ENCODE results near the gene PHF23. TPM values are rescaled to one million over a fixed set of nuclear protein-coding genes. Genes with fewer than 3 reads are reported as not detected.

The PHF23 gene
- total RNA-seq, 1 experiment from 2014 or later, result 48.5 TPM

DNA sequence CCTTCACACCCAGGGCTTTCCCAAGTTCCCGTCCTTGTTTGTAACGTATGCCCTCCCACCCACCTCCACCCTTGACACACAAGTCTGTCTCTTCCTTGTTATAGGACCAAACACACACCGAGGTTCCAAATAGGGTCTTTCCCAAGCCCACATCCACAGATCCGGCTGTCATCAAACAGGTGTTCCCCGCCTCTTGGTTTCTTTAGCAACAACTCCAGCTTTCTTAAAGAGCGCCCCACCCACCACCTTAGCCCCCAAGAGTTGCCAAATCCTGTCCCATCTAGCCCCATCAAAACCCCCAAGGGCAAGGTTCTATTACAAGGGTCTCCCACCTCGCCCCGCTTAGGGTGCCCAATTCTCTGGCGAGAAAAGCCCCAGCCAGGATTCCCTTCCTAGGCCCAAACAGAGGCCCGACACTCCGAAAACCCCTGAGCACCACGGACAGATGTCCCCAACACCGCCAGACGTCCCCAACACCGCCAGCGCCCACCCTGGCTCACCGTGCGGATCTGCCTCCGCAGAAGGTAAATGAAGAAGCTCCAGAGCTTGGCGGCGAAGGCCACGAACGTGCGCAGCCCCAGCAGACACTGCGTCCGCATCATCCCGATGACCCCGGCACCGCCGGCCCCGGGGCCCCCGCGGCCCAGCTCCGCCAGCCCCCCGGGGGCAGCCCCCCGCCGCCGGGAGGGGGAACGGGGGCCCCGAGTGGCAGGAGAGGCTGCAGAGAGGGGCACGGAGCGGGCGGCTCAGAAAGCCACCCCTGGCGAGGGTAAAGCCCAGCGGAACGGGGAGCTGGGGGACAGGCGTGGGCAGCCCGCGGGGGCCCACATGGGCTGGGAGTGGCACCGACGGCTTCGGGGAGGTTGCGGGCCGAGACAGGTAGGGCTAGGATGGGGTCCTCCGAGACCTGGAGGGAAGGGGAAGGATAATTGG lies 11.7 kb upstream of the PHF23 start:
- Histone ChIP-seq H3K4me3 (replicated peaks in 1 of 2; ENCODE audit: low read depth in 1 of 2, low read length in 2 of 2) (peak overlapping the region; percentile 82 to 99), H3K9me3 (ENCODE audit: control insufficient read depth in 1 of 2, insufficient read depth in 1 of 2, low read depth in 1 of 2, low read length in 2 of 2) (no peaks in the 10 kb centered on the region), H3K27ac (ENCODE audit: low read depth, low read length) (peak overlapping the region; percentile 84), H3K9ac (ENCODE audit: low read length) (peak overlapping the region; percentile 99), H3K4me2 (ENCODE audit: low read length) (peak overlapping the region; percentile 89), H3K79me2 (ENCODE audit: insufficient read depth, low read length) (peaks cover 79% of the 10 kb centered on the region), H3K9me2 (ENCODE audit: insufficient read depth) (no peaks in the 10 kb centered on the region), H2AFZ (ENCODE audit: low read depth, low read length, poor library complexity, severe bottlenecking) (no peak overlapping the region), H3K36me3 (ENCODE audit: control insufficient read depth in 1 of 2, insufficient read depth in 2 of 2, low read length in 2 of 2) (peaks cover 13 to 15% of the 10 kb centered on the region in 2 experiments; a peak in 3 of 4 replicates), H3K4me1 (ENCODE audit: control insufficient read depth in 1 of 2, insufficient read depth in 2 of 2, low read length in 2 of 2) (peaks cover 13 to 25% of the 10 kb centered on the region in 2 experiments), H3K27me3 (ENCODE audit: insufficient read depth, low read length) (no peaks in the 10 kb centered on the region), H4K20me1 (ENCODE audit: insufficient read depth) (no peaks in the 10 kb centered on the region)
- TF ChIP-seq CBX3 (IDR thresholded peaks at IDR 0.05; ENCODE audit: low read depth), result no peak
- TF ChIP-seq TCF7L2 (IDR thresholded peaks at IDR 0.05; ENCODE audit: borderline replicate concordance, extremely low read depth, insufficient read depth, insufficient read length), result no peak
- no peak for TF ChIP-seq SP1 (IDR thresholded peaks at IDR 0.05; ENCODE audit: low read depth)
- TF ChIP-seq ZFX (IDR thresholded peaks at IDR 0.05), result peak; percentile 43
- CTCF ChIA-PET, result interaction anchor here (0.6 to 1.0 kb wide), 3 partner anchors 9 to 205 kb away, joined by 3 to 5 read pairs (median 4); partner anchors contain the start of gene GABARAP
- intact Hi-C loops (cut with micrococcal nuclease), result loop anchor here (5.0 kb wide), 1 partner anchor 56 kb away; the partner anchor contains the start of gene EIF5A
- DNase-seq (ENCODE audit: low read depth, low spot score), result no peak
- ATAC-seq, result peak; percentile 4
- POLR2A ChIA-PET, result interaction anchor here (1.0 to 2.0 kb wide), 3 partner anchors 9 to 17 kb away, joined by 3 to 7 read pairs (median 5); partner anchors contain the start of genes DVL2 and GABARAP
- BruUV-seq (replicated peaks), result no TSS peak
- RAD21 ChIA-PET (ENCODE audit: low non-redundant PET in 1 of 2, low total read pairs in 2 of 2, uncharacterized antibody in 2 of 2, unreplicated experiment in 2 of 2), result no interaction called here

DNA sequence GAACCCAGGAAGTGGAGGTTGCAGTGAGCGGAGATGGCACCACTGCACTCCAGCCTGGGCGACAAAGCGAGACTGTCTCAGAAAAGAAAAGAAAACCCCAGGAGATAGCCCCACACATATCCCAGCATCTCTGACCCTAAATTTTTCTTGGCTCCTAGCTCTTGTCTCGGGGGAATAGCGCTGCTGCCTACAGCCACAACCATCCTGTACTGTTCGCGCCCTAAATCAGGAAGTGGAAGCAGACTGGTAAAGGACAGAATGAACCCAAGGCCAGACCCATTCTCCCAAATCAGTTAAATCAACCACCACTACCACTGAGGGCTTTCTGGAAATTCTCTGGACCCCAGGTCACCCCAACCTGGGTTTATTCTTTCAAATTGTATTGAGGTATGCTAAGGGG lies 10.6 kb upstream of the PHF23 start:
- intact Hi-C loops (cut with micrococcal nuclease), result loop anchor here (5.0 kb wide), 1 partner anchor 57 kb away; the partner anchor contains the start of gene EIF5A
- ChIA-PET CTCF (no interaction called here), POLR2A (no interaction called here), RAD21 (ENCODE audit: low non-redundant PET in 1 of 2, low total read pairs in 2 of 2, uncharacterized antibody in 2 of 2, unreplicated experiment in 2 of 2) (no interaction called here)
- Histone ChIP-seq H3K4me1 (ENCODE audit: control insufficient read depth in 1 of 2, insufficient read depth in 2 of 2, low read length in 2 of 2) (peaks cover 13 to 25% of the 10 kb centered on the region in 2 experiments), H3K4me2 (ENCODE audit: low read length) (peak overlapping the region; percentile 89), H3K27me3 (ENCODE audit: insufficient read depth, low read length) (no peaks in the 10 kb centered on the region), H3K27ac (ENCODE audit: low read depth, low read length) (peak overlapping the region; percentile 84; the same call in 1 of the 2 replicates), H3K9me3 (ENCODE audit: control insufficient read depth in 1 of 2, insufficient read depth in 1 of 2, low read depth in 1 of 2, low read length in 2 of 2) (no peaks in the 10 kb centered on the region), H3K36me3 (ENCODE audit: control insufficient read depth in 1 of 2, insufficient read depth in 2 of 2, low read length in 2 of 2) (peaks cover 16 to 17% of the 10 kb centered on the region in 2 experiments; a peak in 3 of 4 replicates), H3K4me3 (replicated peaks in 1 of 2; ENCODE audit: low read depth in 1 of 2, low read length in 2 of 2) (peak overlapping the region; percentile 82 to 99), H3K9me2 (ENCODE audit: insufficient read depth) (no peaks in the 10 kb centered on the region), H4K20me1 (ENCODE audit: insufficient read depth) (no peaks in the 10 kb centered on the region), H3K79me2 (ENCODE audit: insufficient read depth, low read length) (peaks cover 80% of the 10 kb centered on the region), H3K9ac (ENCODE audit: low read length) (peak overlapping the region; percentile 99), H2AFZ (ENCODE audit: low read depth, low read length, poor library complexity, severe bottlenecking) (no peak overlapping the region)
- DNase-seq (ENCODE audit: low read depth, low spot score) (no peak), ATAC-seq (no peak)
- TF ChIP-seq CBX3 (IDR thresholded peaks at IDR 0.05; ENCODE audit: low read depth), result no peak
- no TSS peak for BruUV-seq (replicated peaks)

All from HCT116 (cell line).